Inferior parietal cortex (tissue), 1 donor: Measurements from ENCODE around the gene DHFR2.
A peak's percentile ranks its signal among the peaks of the same experiment; 100 is the strongest.
"Not testable (repeated sequence)": the region's sequence is repeated elsewhere in the genome, so short reads cannot be mapped to it uniquely, and the experiment has no call there.

Experiments
- DNase-seq: peaks from one replicate; pipeline ENCODE4 v3.0.0-alpha.2; 2016; ENCODE audit errors: extremely low spot score

DHFR2 gene

GRCh38 chr3:94062513-94063404, at the start of gene DHFR2, which contains the start of gene NSUN3:
Gene DHFR2 (minus strand): TSS chr3:94062916. CDS start chr3:94061511, 1,405 bp downstream.
Gene NSUN3 (plus strand): TSS chr3:94063061. CDS start chr3:94063127, 66 bp downstream.
- DNase-seq: peak; percentile 92

GRCh38 chr3:94110854-94111253, 48.1 kb upstream of the DHFR2 start:
- DNase-seq: no peak

- DNase-seq: not testable (repeated sequence)
These were observed 47.5 kb upstream of the DHFR2 start for GRCh38 chr3:94110232-94110631.

- DNase-seq: no peak
These were observed 43.6 kb upstream of the DHFR2 start for GRCh38 chr3:94106268-94106667.

- DNase-seq: no peak
These were observed 39.1 kb upstream of the DHFR2 start for GRCh38 chr3:94101860-94102259.

GRCh38 chr3:94099311-94099710, 36.6 kb upstream of the DHFR2 start:
- no peak for DNase-seq

- no peak for DNase-seq
These were observed 35.7 kb upstream of the DHFR2 start for GRCh38 chr3:94098452-94098851.

GRCh38 chr3:94095111-94095510, 32.4 kb upstream of the DHFR2 start:
- no peak for DNase-seq

- DNase-seq: no peak
These were observed 30.4 kb upstream of the DHFR2 start for GRCh38 chr3:94093151-94093550.

- no peak for DNase-seq
These were observed 29.4 kb upstream of the DHFR2 start for GRCh38 chr3:94092086-94092485.

- no peak for DNase-seq
These were observed 26.4 kb upstream of the DHFR2 start for GRCh38 chr3:94089126-94089525.

- no peak for DNase-seq
These were observed 20.5 kb upstream of the DHFR2 start for GRCh38 chr3:94083261-94083660.

- DNase-seq: no peak
These were observed 19.7 kb upstream of the DHFR2 start for GRCh38 chr3:94082391-94082937.

- DNase-seq: no peak
These were observed 19.2 kb upstream of the DHFR2 start for GRCh38 chr3:94081884-94082283.

- not testable (repeated sequence) for DNase-seq
These were observed 17.8 kb upstream of the DHFR2 start for GRCh38 chr3:94080552-94080951.

- no peak for DNase-seq
These were observed 13.3 kb upstream of the DHFR2 start for GRCh38 chr3:94076055-94076454.

- DNase-seq: no peak
These were observed 9.1 kb upstream of the DHFR2 start for GRCh38 chr3:94071713-94072284.

- DNase-seq: no peak
These were observed 7.7 kb upstream of the DHFR2 start for GRCh38 chr3:94070341-94070911.

GRCh38 chr3:94069194-94069813, 6.6 kb upstream of the DHFR2 start:
- peak; percentile 53 for DNase-seq

GRCh38 chr3:94066506-94067500, 4.1 kb upstream of the DHFR2 start:
- DNase-seq: no peak
